Measurements from ENCODE around the gene ACAP2. TPM values are rescaled to one million over a fixed set of nuclear protein-coding genes. Genes with fewer than 3 reads are reported as not detected.
"Not testable (repeated sequence)": the region's sequence is repeated elsewhere in the genome, so short reads cannot be mapped to it uniquely, and the experiment has no call there.

The ACAP2 gene
- total and polyA plus RNA-seq, 2 donors from 2014 or later = 4.6 to 50.1 TPM

- Histone ChIP-seq H3K27ac (ENCODE audit: low read depth in 2 of 2, low read length in 2 of 2) (no peak overlapping the region), H3K4me3 (ENCODE audit: low read length in 3 of 3) (no peak overlapping the region), H3K36me3 (ENCODE audit: control insufficient read depth in 2 of 3, insufficient read depth in 3 of 3, low read length in 3 of 3) (no peaks in the 10 kb centered on the region), H3K9me3 (ENCODE audit: control insufficient read depth in 2 of 3, insufficient read depth in 1 of 3, low read length in 3 of 3) (no peaks in the 10 kb centered on the region), H3K27me3 (ENCODE audit: control insufficient read depth, insufficient read depth, low read length) (no peaks in the 10 kb centered on the region), H3K4me1 (ENCODE audit: control insufficient read depth in 2 of 3, insufficient read depth in 2 of 3, low read depth in 1 of 3, low read length in 3 of 3) (no peaks in the 10 kb centered on the region), H3K9ac (ENCODE audit: low read length in 3 of 3) (no peak overlapping the region)
- FAIRE-seq = no peak
- no peak for DNase-seq
- TF ChIP-seq CTCF (IDR thresholded peaks at IDR 0.05; ENCODE audit: borderline replicate concordance, extremely low read depth, insufficient read depth) = no peak
- intact Hi-C loops (cut with DNase I) = no loop called here
Measured at GRCh38 chr3:195403244-195403643, 39.6 kb downstream of the ACAP2 start.

- TF ChIP-seq CTCF (IDR thresholded peaks at IDR 0.05; ENCODE audit: borderline replicate concordance, extremely low read depth, insufficient read depth) = no peak
- Histone ChIP-seq H3K4me3 (ENCODE audit: low read length in 3 of 3) (no peak overlapping the region), H3K4me1 (ENCODE audit: control insufficient read depth in 2 of 3, insufficient read depth in 2 of 3, low read depth in 1 of 3, low read length in 3 of 3) (no peaks in the 10 kb centered on the region), H3K27ac (ENCODE audit: low read depth in 2 of 2, low read length in 2 of 2) (no peak overlapping the region), H3K9me3 (ENCODE audit: control insufficient read depth in 2 of 3, insufficient read depth in 1 of 3, low read length in 3 of 3) (no peaks in the 10 kb centered on the region), H3K9ac (ENCODE audit: low read length in 3 of 3) (no peak overlapping the region), H3K36me3 (ENCODE audit: control insufficient read depth in 2 of 3, insufficient read depth in 3 of 3, low read length in 3 of 3) (no peaks in the 10 kb centered on the region), H3K27me3 (ENCODE audit: control insufficient read depth, insufficient read depth, low read length) (no peaks in the 10 kb centered on the region)
- FAIRE-seq = no peak
- DNase-seq = no peak
- intact Hi-C loops (cut with DNase I) = no loop called here
Measured at GRCh38 chr3:195401943-195402342, 40.9 kb downstream of the ACAP2 start.

- H3K9ac ChIP-seq (ENCODE audit: low read length in 3 of 3); DNase-seq; H3K36me3 ChIP-seq (ENCODE audit: control insufficient read depth in 2 of 3, insufficient read depth in 3 of 3, low read length in 3 of 3); H3K4me1 ChIP-seq (ENCODE audit: control insufficient read depth in 2 of 3, insufficient read depth in 2 of 3, low read depth in 1 of 3, low read length in 3 of 3); H3K27me3 ChIP-seq (ENCODE audit: control insufficient read depth, insufficient read depth, low read length); intact Hi-C loops (cut with DNase I); H3K9me3 ChIP-seq (ENCODE audit: control insufficient read depth in 2 of 3, insufficient read depth in 1 of 3, low read length in 3 of 3); H3K4me3 ChIP-seq (ENCODE audit: low read length in 3 of 3); FAIRE-seq; H3K27ac ChIP-seq (ENCODE audit: low read depth in 2 of 2, low read length in 2 of 2): not testable (repeated sequence)
Measured at GRCh38 chr3:195398460-195398859, 44.4 kb downstream of the ACAP2 start.

- no peak overlapping the region for H3K4me3 ChIP-seq (ENCODE audit: low read length in 3 of 3)
- no peaks in the 10 kb centered on the region for H3K9me3 ChIP-seq (ENCODE audit: control insufficient read depth in 2 of 3, insufficient read depth in 1 of 3, low read length in 3 of 3)
- no peak for TF ChIP-seq CTCF (IDR thresholded peaks at IDR 0.05; ENCODE audit: borderline replicate concordance, extremely low read depth, insufficient read depth)
- FAIRE-seq (no peak), DNase-seq (no peak)
- H3K36me3 ChIP-seq (ENCODE audit: control insufficient read depth in 2 of 3, insufficient read depth in 3 of 3, low read length in 3 of 3) = no peaks in the 10 kb centered on the region
- H3K27ac ChIP-seq (ENCODE audit: low read depth in 2 of 2, low read length in 2 of 2) = no peak overlapping the region
- H3K4me1 ChIP-seq (ENCODE audit: control insufficient read depth in 2 of 3, insufficient read depth in 2 of 3, low read depth in 1 of 3, low read length in 3 of 3) = no peaks in the 10 kb centered on the region
- H3K9ac ChIP-seq (ENCODE audit: low read length in 3 of 3) = no peak overlapping the region
- no peaks in the 10 kb centered on the region for H3K27me3 ChIP-seq (ENCODE audit: control insufficient read depth, insufficient read depth, low read length)
- intact Hi-C loops (cut with DNase I) = no loop called here
Measured at GRCh38 chr3:195397524-195397923, 45.3 kb downstream of the ACAP2 start.
